Chondrocyte (in vitro differentiated cells): ENCODE data around the gene UTS2. TPM values are rescaled to one million over a fixed set of nuclear protein-coding genes. Genes with fewer than 3 reads are reported as not detected.

Experiments used
- DNase-seq: peaks from one replicate; pipeline ENCODE4 v3.0.0; 2021; ENCODE audit warnings: mixed read lengths, low spot score
- H3K27ac Mint-ChIP-seq: one replicate; pipeline ENCODE4 v1.8.0; 2021; ENCODE audit warnings: mild to moderate bottlenecking, moderate library complexity, mixed read lengths; ENCODE audit not compliant: unreplicated experiment
- H3K27me3 Mint-ChIP-seq: 2 replicates; pipeline ENCODE4 v1.8.0; 2021; ENCODE audit warnings: low read depth, mixed read lengths
- H3K36me3 Mint-ChIP-seq: 2 replicates; pipeline ENCODE4 v1.8.0; 2021; ENCODE audit warnings: low read depth, mixed read lengths
- H3K4me1 Mint-ChIP-seq: 2 replicates; pipeline ENCODE4 v1.8.0; 2021; ENCODE audit warnings: low read depth, mild to moderate bottlenecking, mixed read lengths
- H3K4me3 Mint-ChIP-seq: one replicate; pipeline ENCODE4 v1.8.0; 2021; ENCODE audit warnings: mild to moderate bottlenecking, moderate library complexity, mixed read lengths; ENCODE audit not compliant: unreplicated experiment
- H3K9me3 Mint-ChIP-seq: 2 replicates; pipeline ENCODE4 v1.8.0; 2021; ENCODE audit warnings: low read depth, mixed read lengths
- CTCF ChIP-seq: fragments of 200-600 bp; sonication (generic); IDR thresholded peaks from 2 replicates; pipeline ENCODE4 v1.5.0; 2021; ENCODE audit warnings: antibody characterized with exemption, mild to moderate bottlenecking, moderate library complexity
- total RNA-seq: library from RNA; stranded (reverse); gene quantifications from 3 replicates; pipeline ENCODE4 v1.2.1, GENCODE V29; 2021

The UTS2 gene
- total RNA-seq, 1 donor from 2014 or later: not detected

- no peak for DNase-seq
- TF ChIP-seq CTCF: no peak
- Mint-ChIP-seq H3K27ac (no peak overlapping the region), H3K36me3 (no peaks in the 10 kb centered on the region), H3K27me3 (peaks cover 10% of the 10 kb centered on the region), H3K9me3 (no peaks in the 10 kb centered on the region), H3K4me1 (peaks cover 31% of the 10 kb centered on the region), H3K4me3 (no peak overlapping the region)
Measured at GRCh38 chr1:7891804-7892203, 38.9 kb upstream of the UTS2 start.

GRCh38 chr1:7890853-7891252, 38.0 kb upstream of the UTS2 start:
- Mint-ChIP-seq H3K36me3 (no peaks in the 10 kb centered on the region), H3K9me3 (no peaks in the 10 kb centered on the region), H3K27me3 (peaks cover 10% of the 10 kb centered on the region), H3K4me3 (no peak overlapping the region), H3K27ac (no peak overlapping the region), H3K4me1 (peaks cover 31% of the 10 kb centered on the region)
- no peak for DNase-seq
- TF ChIP-seq CTCF: no peak

- DNase-seq: no peak
Measured at GRCh38 chr1:7888248-7889081, 35.6 kb upstream of the UTS2 start.

GRCh38 chr1:7886405-7886745, 33.5 kb upstream of the UTS2 start:
- H3K4me3 Mint-ChIP-seq: no peak overlapping the region
- H3K27me3 Mint-ChIP-seq: peaks cover 17% of the 10 kb centered on the region
- no peaks in the 10 kb centered on the region for H3K9me3 Mint-ChIP-seq
- DNase-seq: no peak
- TF ChIP-seq CTCF: no peak
- H3K27ac Mint-ChIP-seq: no peak overlapping the region
- no peaks in the 10 kb centered on the region for H3K36me3 Mint-ChIP-seq
- H3K4me1 Mint-ChIP-seq: peaks cover 15% of the 10 kb centered on the region

More at GRCh38 chr1:7888248-7889081, 35.6 kb upstream of the UTS2 start:
- peaks cover 17% of the 10 kb centered on the region for H3K27me3 Mint-ChIP-seq
- H3K27ac Mint-ChIP-seq: no peak overlapping the region
- no peaks in the 10 kb centered on the region for H3K36me3 Mint-ChIP-seq
- no peak overlapping the region for H3K4me3 Mint-ChIP-seq
- no peak for TF ChIP-seq CTCF
- H3K4me1 Mint-ChIP-seq: peaks cover 15% of the 10 kb centered on the region
- H3K9me3 Mint-ChIP-seq: no peaks in the 10 kb centered on the region

GRCh38 chr1:7885513-7886404, 32.9 kb upstream of the UTS2 start:
- Mint-ChIP-seq H3K4me3 (no peak overlapping the region), H3K27ac (no peak overlapping the region), H3K27me3 (peaks cover 17% of the 10 kb centered on the region), H3K9me3 (no peaks in the 10 kb centered on the region), H3K4me1 (peaks cover 15% of the 10 kb centered on the region), H3K36me3 (no peaks in the 10 kb centered on the region)
- no peak for TF ChIP-seq CTCF
- DNase-seq: no peak
